ENCODE measurements around the gene FGF1.
"Not testable (repeated sequence)": the region's sequence is repeated elsewhere in the genome, so short reads cannot be mapped to it uniquely, and the experiment has no call there.

FGF1 gene

GRCh38 chr5:142668336-142668735 is 17.6 kb downstream of the FGF1 start:
- DNase-seq, result no peak

GRCh38 chr5:142667831-142668230 is 18.1 kb downstream of the FGF1 start:
- DNase-seq, result no peak

- no peak for DNase-seq
Measured at GRCh38 chr5:142664636-142665035, 21.3 kb downstream of the FGF1 start.

- DNase-seq, result no peak
Measured at GRCh38 chr5:142664067-142664466, 21.8 kb downstream of the FGF1 start.

GRCh38 chr5:142663246-142663645 is 22.6 kb downstream of the FGF1 start:
- no peak for DNase-seq

GRCh38 chr5:142661957-142662356 is 23.9 kb downstream of the FGF1 start:
- no peak for DNase-seq

- no peak for DNase-seq
Measured at GRCh38 chr5:142661143-142661542, 24.7 kb downstream of the FGF1 start.

GRCh38 chr5:142660731-142661130 is 25.2 kb downstream of the FGF1 start:
- DNase-seq, result no peak

GRCh38 chr5:142660196-142660595 is 25.7 kb downstream of the FGF1 start:
- no peak for DNase-seq

GRCh38 chr5:142659405-142659804 is 26.5 kb downstream of the FGF1 start:
- no peak for DNase-seq

- DNase-seq, result no peak
Measured at GRCh38 chr5:142658278-142658677, 27.6 kb downstream of the FGF1 start.

GRCh38 chr5:142657446-142657845 is 28.4 kb downstream of the FGF1 start:
- no peak for DNase-seq

GRCh38 chr5:142655339-142656267 is 30.3 kb downstream of the FGF1 start:
- DNase-seq, result peak; percentile 27 to 80

- DNase-seq, result no peak
Measured at GRCh38 chr5:142654578-142655058, 31.3 kb downstream of the FGF1 start.

- no peak for DNase-seq
Measured at GRCh38 chr5:142653321-142653720, 32.6 kb downstream of the FGF1 start.

GRCh38 chr5:142652563-142652962 is 33.3 kb downstream of the FGF1 start:
- DNase-seq, result no peak

- DNase-seq, result no peak
Measured at GRCh38 chr5:142650881-142651280, 35.0 kb downstream of the FGF1 start.

- no peak for DNase-seq
Measured at GRCh38 chr5:142650060-142650459, 35.8 kb downstream of the FGF1 start.

GRCh38 chr5:142648108-142648507 is 37.8 kb downstream of the FGF1 start:
- not testable (repeated sequence) for DNase-seq

GRCh38 chr5:142645456-142645855 is 40.4 kb downstream of the FGF1 start:
- DNase-seq, result no peak

- DNase-seq, result no peak
Measured at GRCh38 chr5:142644640-142645361, 41.1 kb downstream of the FGF1 start.

GRCh38 chr5:142644127-142644526 is 41.8 kb downstream of the FGF1 start:
- DNase-seq, result no peak

GRCh38 chr5:142643634-142644033 is 42.3 kb downstream of the FGF1 start:
- peak in 1 of 2 experiments; percentile 9 for DNase-seq

- DNase-seq, result no peak
Measured at GRCh38 chr5:142642427-142642826, 43.5 kb downstream of the FGF1 start.

Data from NCI-H526 (cell line).